Prostate gland (tissue), 2 donors: ENCODE data around the gene NEU2. TPM values are rescaled to one million over a fixed set of nuclear protein-coding genes. Genes with fewer than 3 reads are reported as not detected.
"Not testable (repeated sequence)": the region's sequence is repeated elsewhere in the genome, so short reads cannot be mapped to it uniquely, and the experiment has no call there.

ENCODE experiments used
- DNase-seq: peaks from one replicate; pipeline ENCODE4 v3.0.0-alpha.2; 2019; ENCODE audit warnings: low spot score
- H3K27ac ChIP-seq, 2 donors: fragments of 200-600 bp; sonication (generic); 2 replicates each; pipeline ENCODE4 v1.5.1; 2017 to 2019
- H3K27me3 ChIP-seq: fragments of 200-600 bp; sonication (generic); replicated peaks from 2 replicates; pipeline ENCODE4 v1.5.1; 2019; ENCODE audit not compliant: insufficient read depth
- H3K36me3 ChIP-seq, 2 donors: fragments of 200-600 bp; sonication (generic); 1 replicate in 1 of 2; 2 replicates in 1 of 2; pipeline versions ENCODE4 v1.5.1 to v1.8.1; 2017 to 2019
- H3K4me1 ChIP-seq: fragments of 200-600 bp; sonication (generic); replicated peaks from 2 replicates; pipeline ENCODE4 v1.5.1; 2019
- H3K4me3 ChIP-seq, 2 donors: fragments of 200-600 bp; sonication (generic); 2 replicates each; pipeline ENCODE4 v1.5.1; 2017 to 2019
- H3K9me3 ChIP-seq: fragments of 200-600 bp; sonication (generic); 2 replicates; pipeline ENCODE4 v1.5.1; 2017
- POLR2A ChIP-seq: fragments of 450-650 bp; IDR thresholded peaks from one replicate; pipeline ENCODE4 v1.6.1; 2016; ENCODE audit warnings: antibody characterized with exemption, mild to moderate bottlenecking
- POLR2AphosphoS5 ChIP-seq: sonication (generic); formaldehyde crosslinking; IDR thresholded peaks from one replicate; pipeline ENCODE4 v1.6.1; 2017; ENCODE audit warnings: antibody characterized with exemption
- WGBS: methylation state at CpG from one replicate; pipeline ENCODE4 v1.1.5; 2018; 5-methylcytosine and 5-hydroxymethylcytosine counted together
- intact Hi-C: fragments of 100-400 bp; cut with DNase I; formaldehyde crosslinking; loops from one replicate; pipeline ENCODE4 v1.14.2; 2022
- total RNA-seq, 2 donors: library from RNA; depleted of rRNA; stranded (reverse); fragments of >200 nt; gene quantifications; one replicate each; pipeline ENCODE4 v1.1.0, GENCODE V29; 2016
- TF ChIP-seq, protein P1 (sequence below), 4 experiments: fragments of 200-600 bp in 2 of 4; fragments of 450-650 bp in 2 of 4; sonication (generic) in 2 of 4; IDR thresholded peaks; 1 replicate in 3 of 4; 2 replicates in 1 of 4; pipeline ENCODE4 v1.5.1; 2016 to 2019; ENCODE audit warnings: antibody characterized with exemption in 4 of 4, mild to moderate bottlenecking in 2 of 4, moderate library complexity in 2 of 4

The NEU2 gene
- total RNA-seq, 2 donors from 2014 or later, result not detected

DNA sequence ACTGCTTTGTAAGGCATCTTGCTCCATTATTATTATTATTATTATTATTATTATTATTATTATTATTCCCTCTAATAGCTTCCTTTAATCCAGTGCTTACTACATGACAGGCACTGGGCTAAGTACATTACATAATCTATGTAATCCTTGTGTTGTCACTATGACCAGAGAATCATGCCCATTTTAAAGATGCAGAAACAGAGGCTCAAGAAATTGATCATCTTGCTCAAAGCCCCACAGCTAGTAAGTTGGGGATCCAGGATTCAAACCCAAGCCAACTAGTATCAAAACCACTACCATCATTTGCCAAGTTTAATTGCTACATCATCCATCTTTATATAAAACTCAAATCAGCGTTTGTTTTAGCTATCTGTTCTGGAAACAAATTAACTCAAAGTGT lies 18.8 kb upstream of the NEU2 start:
- H3K9me3 ChIP-seq, result no peaks in the 10 kb centered on the region
- TF ChIP-seq, protein P1, sequence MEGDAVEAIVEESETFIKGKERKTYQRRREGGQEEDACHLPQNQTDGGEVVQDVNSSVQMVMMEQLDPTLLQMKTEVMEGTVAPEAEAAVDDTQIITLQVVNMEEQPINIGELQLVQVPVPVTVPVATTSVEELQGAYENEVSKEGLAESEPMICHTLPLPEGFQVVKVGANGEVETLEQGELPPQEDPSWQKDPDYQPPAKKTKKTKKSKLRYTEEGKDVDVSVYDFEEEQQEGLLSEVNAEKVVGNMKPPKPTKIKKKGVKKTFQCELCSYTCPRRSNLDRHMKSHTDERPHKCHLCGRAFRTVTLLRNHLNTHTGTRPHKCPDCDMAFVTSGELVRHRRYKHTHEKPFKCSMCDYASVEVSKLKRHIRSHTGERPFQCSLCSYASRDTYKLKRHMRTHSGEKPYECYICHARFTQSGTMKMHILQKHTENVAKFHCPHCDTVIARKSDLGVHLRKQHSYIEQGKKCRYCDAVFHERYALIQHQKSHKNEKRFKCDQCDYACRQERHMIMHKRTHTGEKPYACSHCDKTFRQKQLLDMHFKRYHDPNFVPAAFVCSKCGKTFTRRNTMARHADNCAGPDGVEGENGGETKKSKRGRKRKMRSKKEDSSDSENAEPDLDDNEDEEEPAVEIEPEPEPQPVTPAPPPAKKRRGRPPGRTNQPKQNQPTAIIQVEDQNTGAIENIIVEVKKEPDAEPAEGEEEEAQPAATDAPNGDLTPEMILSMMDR (IDR thresholded peaks at IDR 0.05), result no peak
- TF ChIP-seq POLR2AphosphoS5 (no peak), POLR2A (no peak)
- DNase-seq, result no peak
- no peaks in the 10 kb centered on the region for H3K27me3 ChIP-seq
- intact Hi-C loops, result no loop called here
- H3K4me1 ChIP-seq, result no peaks in the 10 kb centered on the region
- H3K4me3 ChIP-seq, result no peak overlapping the region
- H3K36me3 ChIP-seq, result no peaks in the 10 kb centered on the region
- no peak overlapping the region for H3K27ac ChIP-seq
- WGBS, result 83% methylated on average over 1 of the region's 1 CpG

DNA sequence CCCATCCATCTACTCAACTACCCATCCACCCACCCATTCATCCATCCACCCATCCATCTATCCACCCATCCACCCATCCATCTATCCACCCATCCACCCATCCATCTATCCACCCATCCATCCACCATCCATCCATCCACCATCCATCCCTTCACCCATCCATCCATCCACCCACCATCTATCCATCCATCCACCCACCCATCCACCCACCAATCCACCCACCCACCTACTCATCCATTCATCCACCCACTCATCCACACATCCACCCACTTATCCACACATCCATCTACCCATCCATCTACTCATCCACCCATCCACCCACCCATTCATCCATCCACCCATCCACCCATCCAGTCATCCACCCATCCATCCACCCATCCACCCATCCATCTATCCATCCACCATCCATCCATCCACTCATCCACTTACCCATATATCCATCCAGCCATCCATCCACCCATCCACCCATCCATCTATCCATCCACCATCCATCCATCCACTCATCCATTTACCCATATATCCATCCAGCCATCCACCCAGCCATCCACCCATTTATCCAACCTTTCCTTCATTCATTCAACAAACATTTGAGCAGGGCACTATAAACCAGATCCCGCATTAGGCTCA lies 17.3 kb upstream of the NEU2 start:
- no peak overlapping the region for H3K4me3 ChIP-seq
- no peak for DNase-seq
- no peaks in the 10 kb centered on the region for H3K9me3 ChIP-seq
- TF ChIP-seq POLR2A (no peak), POLR2AphosphoS5 (no peak)
- TF ChIP-seq, protein P1 (IDR thresholded peaks at IDR 0.05), result no peak
- WGBS, result 94% methylated on average over 1 of the region's 1 CpG
- no peak overlapping the region for H3K27ac ChIP-seq
- intact Hi-C loops, result no loop called here
- H3K36me3 ChIP-seq, result no peaks in the 10 kb centered on the region
- no peaks in the 10 kb centered on the region for H3K27me3 ChIP-seq
- no peaks in the 10 kb centered on the region for H3K4me1 ChIP-seq

DNA sequence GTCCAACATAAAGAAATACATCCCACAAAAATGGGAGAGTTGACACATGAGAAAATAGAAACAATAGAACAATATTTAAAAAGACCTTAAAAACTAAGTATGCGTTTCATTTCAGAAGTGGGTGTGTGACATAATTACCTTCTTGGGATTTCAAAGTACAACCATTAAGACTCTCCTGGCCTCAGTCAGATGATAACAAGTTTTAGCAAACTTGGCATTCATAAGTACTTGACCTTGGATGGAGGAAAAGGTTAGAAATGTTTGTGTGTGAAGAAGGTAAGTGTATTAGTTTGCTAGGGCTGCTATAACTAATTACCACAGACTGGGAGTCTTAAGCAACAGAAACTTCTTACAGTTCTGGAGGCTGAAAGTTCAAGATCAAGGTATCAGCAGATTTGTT lies 14.5 kb upstream of the NEU2 start:
- WGBS, result 96% methylated on average over 1 of the region's 1 CpG
- no peak for TF ChIP-seq POLR2A
- TF ChIP-seq, protein P1 (IDR thresholded peaks at IDR 0.05), result no peak
- no peak for TF ChIP-seq POLR2AphosphoS5
- intact Hi-C loops, result no loop called here
- H3K4me3 ChIP-seq, result no peak overlapping the region
- DNase-seq, result no peak
- H3K9me3 ChIP-seq, result no peaks in the 10 kb centered on the region
- H3K4me1 ChIP-seq, result no peaks in the 10 kb centered on the region
- no peaks in the 10 kb centered on the region for H3K36me3 ChIP-seq
- no peak overlapping the region for H3K27ac ChIP-seq
- H3K27me3 ChIP-seq, result no peaks in the 10 kb centered on the region

- 87% methylated on average over 4 of the region's 4 CpGs for WGBS
Observed at GRCh38 chr2:233019610-233020009, 12.9 kb upstream of the NEU2 start.

GRCh38 chr2:233020454-233020853 lies 12.0 kb upstream of the NEU2 start:
- 84% methylated on average over 2 of the region's 2 CpGs for WGBS
- no peak overlapping the region for H3K27ac ChIP-seq

More at GRCh38 chr2:233019610-233020009, 12.9 kb upstream of the NEU2 start:
- H3K27me3 ChIP-seq, H3K27ac ChIP-seq, H3K4me3 ChIP-seq, DNase-seq, H3K9me3 ChIP-seq, H3K4me1 ChIP-seq, H3K36me3 ChIP-seq, intact Hi-C loops: not testable (repeated sequence)

More at GRCh38 chr2:233020454-233020853, 12.0 kb upstream of the NEU2 start:
- DNase-seq, result no peak
- no peaks in the 10 kb centered on the region for H3K4me1 ChIP-seq
- no peaks in the 10 kb centered on the region for H3K27me3 ChIP-seq
- intact Hi-C loops, result no loop called here
- H3K9me3 ChIP-seq, result no peaks in the 10 kb centered on the region
- TF ChIP-seq POLR2AphosphoS5, result no peak
- TF ChIP-seq POLR2A, result no peak
- TF ChIP-seq, protein P1 (IDR thresholded peaks at IDR 0.05), result no peak
- no peaks in the 10 kb centered on the region for H3K36me3 ChIP-seq
- H3K4me3 ChIP-seq, result no peak overlapping the region
